Neural progenitor cell (in vitro differentiated cells): ENCODE data around the gene MYBBP1A.

ENCODE experiments used
- CTCF ChIP-seq: fragments of 200-600 bp; sonication (generic); IDR thresholded peaks from 2 replicates; pipeline ENCODE4 v1.5.1; 2017; ENCODE audit warnings: antibody characterized with exemption, mild to moderate bottlenecking
- EZH2 ChIP-seq: fragments of 200-600 bp; sonication (generic); IDR thresholded peaks from 2 replicates; pipeline ENCODE4 v1.6.1; 2017; ENCODE audit warnings: antibody characterized with exemption, mild to moderate bottlenecking, moderate library complexity

GRCh38 chr17:4492721-4493561 is 62.2 kb downstream of the MYBBP1A start:
- TF ChIP-seq CTCF (no peak), EZH2 (no peak)
